Neural crest cell (in vitro differentiated cells): ENCODE measurements around the gene CIAO2A. TPM values are rescaled to one million over a fixed set of nuclear protein-coding genes. Genes with fewer than 3 reads are reported as not detected.
A peak's percentile ranks its signal among the peaks of the same experiment; 100 is the strongest.

Experiments used
- DNase-seq: peaks from one replicate; pipeline ENCODE4 v3.0.0; 2021; ENCODE audit warnings: low read depth, mixed read lengths, low spot score
- H3K27ac Mint-ChIP-seq: one replicate; pipeline ENCODE4 v1.8.0; 2021; ENCODE audit warnings: mild to moderate bottlenecking, mixed read lengths; ENCODE audit not compliant: unreplicated experiment
- H3K27me3 Mint-ChIP-seq: 2 replicates; pipeline ENCODE4 v1.8.0; 2021; ENCODE audit warnings: low read depth, mild to moderate bottlenecking, mixed read lengths
- H3K36me3 Mint-ChIP-seq: 2 replicates; pipeline ENCODE4 v1.8.0; 2021; ENCODE audit warnings: low read depth, mild to moderate bottlenecking, mixed read lengths
- H3K4me1 Mint-ChIP-seq: 2 replicates; pipeline ENCODE4 v1.8.0; 2021; ENCODE audit warnings: mixed read lengths
- H3K4me3 Mint-ChIP-seq: one replicate; pipeline ENCODE4 v1.8.0; 2021; ENCODE audit warnings: mild to moderate bottlenecking, mixed read lengths
- H3K9me3 Mint-ChIP-seq: 2 replicates; pipeline ENCODE4 v1.8.0; 2021; ENCODE audit warnings: mixed read lengths
- CTCF ChIP-seq: fragments of 200-600 bp; sonication (generic); conservative IDR thresholded peaks from 2 replicates; pipeline ENCODE4 v1.5.0; 2021; ENCODE audit warnings: antibody characterized with exemption, mild to moderate bottlenecking
- total RNA-seq: library from RNA; stranded (reverse); gene quantifications from 2 replicates; pipeline ENCODE4 v1.2.1, GENCODE V29; 2021

The CIAO2A gene
- total RNA-seq, 1 donor from 2014 or later = 66.1 TPM

GRCh38 chr15:64029633-64030032, 64.0 kb downstream of the CIAO2A start:
- no peak overlapping the region for H3K4me3 Mint-ChIP-seq
- no peaks in the 10 kb centered on the region for H3K36me3 Mint-ChIP-seq
- H3K27me3 Mint-ChIP-seq = no peaks in the 10 kb centered on the region
- TF ChIP-seq CTCF = no peak
- peak overlapping the region; percentile 73 for H3K27ac Mint-ChIP-seq
- peaks cover 16% of the 10 kb centered on the region for H3K4me1 Mint-ChIP-seq
- no peaks in the 10 kb centered on the region for H3K9me3 Mint-ChIP-seq
- no peak for DNase-seq

GRCh38 chr15:64029110-64029509, 64.5 kb downstream of the CIAO2A start:
- no peak overlapping the region for H3K4me3 Mint-ChIP-seq
- H3K27ac Mint-ChIP-seq = peak overlapping the region; percentile 73
- H3K9me3 Mint-ChIP-seq = no peaks in the 10 kb centered on the region
- peaks cover 16% of the 10 kb centered on the region for H3K4me1 Mint-ChIP-seq
- no peaks in the 10 kb centered on the region for H3K27me3 Mint-ChIP-seq
- no peak for TF ChIP-seq CTCF
- no peaks in the 10 kb centered on the region for H3K36me3 Mint-ChIP-seq
- DNase-seq = no peak

- Mint-ChIP-seq H3K9me3 (peaks cover 4% of the 10 kb centered on the region), H3K4me3 (no peak overlapping the region), H3K27ac (no peak overlapping the region), H3K27me3 (no peaks in the 10 kb centered on the region), H3K36me3 (peaks cover 5% of the 10 kb centered on the region), H3K4me1 (peaks cover 16% of the 10 kb centered on the region)
- DNase-seq = no peak
- no peak for TF ChIP-seq CTCF
Measured at GRCh38 chr15:64026591-64026990, 67.0 kb downstream of the CIAO2A start.

- TF ChIP-seq CTCF = no peak
- no peak for DNase-seq
- peak overlapping the region; percentile 63 for H3K27ac Mint-ChIP-seq
Measured at GRCh38 chr15:64024172-64025050, 69.2 kb downstream of the CIAO2A start.

GRCh38 chr15:64023220-64023619, 70.4 kb downstream of the CIAO2A start:
- peaks cover 12% of the 10 kb centered on the region for H3K36me3 Mint-ChIP-seq

More at GRCh38 chr15:64024172-64025050, 69.2 kb downstream of the CIAO2A start:
- no peaks in the 10 kb centered on the region for H3K27me3 Mint-ChIP-seq
- H3K4me3 Mint-ChIP-seq = no peak overlapping the region
- H3K4me1 Mint-ChIP-seq = peaks cover 12% of the 10 kb centered on the region
- H3K36me3 Mint-ChIP-seq = peaks cover 12% of the 10 kb centered on the region
- peaks cover 6% of the 10 kb centered on the region for H3K9me3 Mint-ChIP-seq

More at GRCh38 chr15:64023220-64023619, 70.4 kb downstream of the CIAO2A start:
- Mint-ChIP-seq H3K27me3 (no peaks in the 10 kb centered on the region), H3K4me1 (peaks cover under 1% of the 10 kb centered on the region), H3K9me3 (peaks cover 6% of the 10 kb centered on the region), H3K4me3 (no peak overlapping the region), H3K27ac (no peak overlapping the region)
- no peak for DNase-seq
- no peak for TF ChIP-seq CTCF
